Measurements from ENCODE around the gene TPGS2. TPM values are rescaled to one million over a fixed set of nuclear protein-coding genes. Genes with fewer than 3 reads are reported as not detected.

Gene TPGS2
- polyA plus RNA-seq, 2 of the 4 experiments (the other 2 are of a cell fraction) = 71.9 to 143 TPM

DNA sequence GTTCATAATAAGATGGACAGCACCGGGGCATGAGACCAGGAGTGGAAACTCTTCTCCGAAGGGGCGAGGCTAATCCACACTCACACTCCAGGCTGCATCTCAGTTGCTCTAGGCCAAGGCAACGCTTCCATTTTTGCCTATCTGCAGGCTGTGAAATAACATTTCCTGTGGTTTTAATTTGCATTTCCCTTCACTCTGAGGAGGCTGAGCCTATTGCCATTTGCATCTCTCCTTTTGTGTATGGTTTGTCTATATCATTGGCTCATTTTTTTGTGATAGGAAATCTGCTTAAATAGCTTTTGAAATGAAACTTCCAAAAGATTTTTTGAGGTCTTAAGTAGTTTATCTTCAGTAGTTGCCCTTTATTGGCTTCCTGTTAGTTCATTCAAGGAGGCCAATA is 57.6 kb downstream of the TPGS2 start:
- ChIA-PET POLR2A (no interaction called here), CTCF (no interaction called here)
- no peak for DNase-seq (ENCODE audit: low read depth in 1 of 2, low spot score in 1 of 2)
- TF ChIP-seq HMGXB4 (CRISPR knock-in tag; IDR thresholded peaks at IDR 0.05; ENCODE audit: borderline replicate concordance) = no peak
- TF ChIP-seq ZNF302 (CRISPR knock-in tag; IDR thresholded peaks at IDR 0.05) = no peak
- TF ChIP-seq CHD2 (IDR thresholded peaks at IDR 0.05; ENCODE audit: low read length, partially characterized antibody) = no peak
- TF ChIP-seq, protein P1, sequence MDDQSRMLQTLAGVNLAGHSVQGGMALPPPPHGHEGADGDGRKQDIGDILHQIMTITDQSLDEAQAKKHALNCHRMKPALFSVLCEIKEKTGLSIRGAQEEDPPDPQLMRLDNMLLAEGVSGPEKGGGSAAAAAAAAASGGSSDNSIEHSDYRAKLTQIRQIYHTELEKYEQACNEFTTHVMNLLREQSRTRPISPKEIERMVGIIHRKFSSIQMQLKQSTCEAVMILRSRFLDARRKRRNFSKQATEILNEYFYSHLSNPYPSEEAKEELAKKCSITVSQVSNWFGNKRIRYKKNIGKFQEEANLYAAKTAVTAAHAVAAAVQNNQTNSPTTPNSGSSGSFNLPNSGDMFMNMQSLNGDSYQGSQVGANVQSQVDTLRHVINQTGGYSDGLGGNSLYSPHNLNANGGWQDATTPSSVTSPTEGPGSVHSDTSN (IDR thresholded peaks at IDR 0.05) = no peak
- no peak for TF ChIP-seq ESRRA (IDR thresholded peaks at IDR 0.05; ENCODE audit: borderline replicate concordance, low read length)
- no peak for TF ChIP-seq ZFP36 (IDR thresholded peaks at IDR 0.05; ENCODE audit: borderline replicate concordance, partially characterized antibody)
- TF ChIP-seq POLR2A (IDR thresholded peaks at IDR 0.05; ENCODE audit: low read length) = no peak
- no peak for TF ChIP-seq REST (IDR thresholded peaks at IDR 0.05)
- no peak for TF ChIP-seq EP300 (IDR thresholded peaks at IDR 0.05)
- no peak for TF ChIP-seq MAFK (IDR thresholded peaks at IDR 0.05; ENCODE audit: partially characterized antibody)
- no peak for TF ChIP-seq POLR2AphosphoS2 (conservative IDR thresholded peaks at IDR 0.05; ENCODE audit: low read length)
- TF ChIP-seq EHMT2 (IDR thresholded peaks at IDR 0.05; ENCODE audit: low read depth) = no peak
- TF ChIP-seq ZC3H11A (IDR thresholded peaks at IDR 0.05) = no peak
- TF ChIP-seq MAZ (IDR thresholded peaks at IDR 0.05; ENCODE audit: borderline replicate concordance, low read depth, low read length) = no peak
- TF ChIP-seq GATA3 (IDR thresholded peaks at IDR 0.05; ENCODE audit: borderline replicate concordance) = no peak
- TF ChIP-seq TFCP2L1 (CRISPR knock-in tag; IDR thresholded peaks at IDR 0.05) = no peak
- TF ChIP-seq, protein P2, sequence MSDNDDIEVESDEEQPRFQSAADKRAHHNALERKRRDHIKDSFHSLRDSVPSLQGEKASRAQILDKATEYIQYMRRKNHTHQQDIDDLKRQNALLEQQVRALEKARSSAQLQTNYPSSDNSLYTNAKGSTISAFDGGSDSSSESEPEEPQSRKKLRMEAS (IDR thresholded peaks at IDR 0.05) = no peak
- no peak for TF ChIP-seq HOXA7 (CRISPR knock-in tag; IDR thresholded peaks at IDR 0.05)
- TF ChIP-seq NPAS2 (CRISPR knock-in tag; IDR thresholded peaks at IDR 0.05; ENCODE audit: borderline replicate concordance) = no peak
- no peak overlapping the region for H3K4me3 ChIP-seq
- H3K9me3 ChIP-seq = no peaks in the 10 kb centered on the region
- H3K4me1 ChIP-seq = no peaks in the 10 kb centered on the region
- no peak overlapping the region for H3K27ac ChIP-seq
- WGBS (ENCODE audit: missing lambda C conversion rate) = 74% methylated on average over 4 of the region's 4 CpGs
- no peak for FAIRE-seq
- no peak for ATAC-seq
- no peak overlapping the region for H3K4me2 ChIP-seq

DNA sequence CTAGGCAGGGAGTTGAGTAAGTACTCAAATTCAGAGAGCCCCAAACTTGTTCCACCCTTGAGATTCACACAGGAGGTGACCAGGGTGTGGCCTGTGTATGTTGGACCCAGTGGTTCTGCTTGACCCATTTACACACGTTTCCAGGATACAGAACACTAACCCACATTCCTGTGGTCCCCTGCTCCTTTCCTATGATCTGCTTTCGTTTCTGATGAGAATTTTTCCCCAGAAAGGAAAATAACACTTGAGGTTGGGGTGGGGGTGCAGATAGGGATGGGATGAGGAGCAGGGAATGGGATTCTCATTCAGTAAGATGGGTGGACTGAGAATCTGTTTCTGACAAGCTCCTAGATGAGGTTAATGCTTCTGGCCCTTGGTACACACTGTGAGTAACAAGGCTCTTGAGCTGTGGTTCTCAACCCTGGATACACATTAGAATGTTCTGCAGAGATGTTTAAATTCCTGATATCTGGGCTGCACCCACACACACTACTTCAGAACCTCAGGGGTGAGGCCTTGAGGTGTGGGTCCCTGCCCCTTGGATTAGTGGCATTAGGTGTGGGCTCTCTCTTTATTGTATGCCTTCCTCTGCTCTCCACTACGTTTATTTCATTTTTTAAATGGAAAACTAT is 58.4 kb downstream of the TPGS2 start:
- CTCF ChIA-PET = no interaction called here
- ATAC-seq (no peak), FAIRE-seq (no peak), DNase-seq (ENCODE audit: low read depth in 1 of 2, low spot score in 1 of 2) (no peak)
- 36% methylated on average over 3 of the region's 3 CpGs for WGBS (ENCODE audit: missing lambda C conversion rate)
- Histone ChIP-seq H3K4me1 (no peaks in the 10 kb centered on the region), H3K27ac (no peak overlapping the region), H3K9me3 (no peaks in the 10 kb centered on the region), H3K4me2 (no peak overlapping the region), H3K4me3 (no peak overlapping the region)
- TF ChIP-seq GATA3 (IDR thresholded peaks at IDR 0.05; ENCODE audit: borderline replicate concordance) (no peak), EHF (CRISPR knock-in tag; IDR thresholded peaks at IDR 0.05) (no peak), SMC3 (IDR thresholded peaks at IDR 0.05) (no peak), RNF2 (IDR thresholded peaks at IDR 0.05; ENCODE audit: borderline replicate concordance, low read depth) (no peak), E2F6 (IDR thresholded peaks at IDR 0.05; ENCODE audit: borderline replicate concordance, low read depth) (no peak), TP53 (CRISPR knock-in tag; IDR thresholded peaks at IDR 0.05) (no peak), CBX8 (IDR thresholded peaks at IDR 0.05) (no peak)
- TF ChIP-seq, protein P2 (IDR thresholded peaks at IDR 0.05) = no peak
- POLR2A ChIA-PET = no interaction called here

All from A549 (cell line).